IMR-90 (cell line): Measurements from ENCODE around the gene HNRNPL. TPM values are rescaled to one million over a fixed set of nuclear protein-coding genes. Genes with fewer than 3 reads are reported as not detected.

Experiments
- ATAC-seq: fragments of 200-7000 bp; cut with Tn5 transposase; 2 replicates; pipeline ENCODE4 v1.9.1; 2020; ENCODE audit warnings: low read depth, mild to moderate bottlenecking, moderate library complexity
- BruUV-seq: library from RNA; stranded (reverse); fragments of 400-500 nt; replicated peaks from 2 replicates; lab custom pipeline; 2021; lab: Mats Ljungman, UMichigan
- CTCF ChIA-PET: fragments of 300-600 bp; formaldehyde crosslinking; extraction: SDS; loops from one replicate; lab custom pipeline; 2021; ENCODE audit warnings: antibody characterized with exemption; lab: Yijun Ruan, JAX
- POLR2A ChIA-PET: fragments of 300-600 bp; sonication (Branson Sonifier 250); formaldehyde crosslinking; loops from one replicate; lab custom pipeline; 2022; ENCODE audit warnings: antibody characterized with exemption; ENCODE audit not compliant: unreplicated experiment; lab: Charles Lee
- DNase-seq: peaks from one replicate; pipeline ENCODE4 v3.0.0; 2013
- H2AFZ ChIP-seq: replicated peaks from 2 replicates; pipeline ENCODE3; 2013; ENCODE audit warnings: low read length, mild to moderate bottlenecking; ENCODE audit not compliant: poor library complexity
- H2AK5ac ChIP-seq: 2 replicates; pipeline ENCODE4 v1.6.1; 2013; ENCODE audit warnings: low read depth, low read length, inconsistent platforms
- H2AK9ac ChIP-seq: replicated peaks from 2 replicates; pipeline ENCODE3; 2013; ENCODE audit warnings: mild to moderate bottlenecking, low read depth, low read length, moderate library complexity; ENCODE audit not compliant: poor library complexity
- H2BK120ac ChIP-seq: 2 replicates; pipeline ENCODE4 v1.6.1; 2013; ENCODE audit warnings: low read depth, low read length, inconsistent platforms
- H2BK15ac ChIP-seq: 3 replicates; pipeline ENCODE4 v1.6.1; 2013; ENCODE audit warnings: low read depth, low read length, inconsistent platforms
- H2BK20ac ChIP-seq: 2 replicates; pipeline ENCODE4 v1.6.1; 2013; ENCODE audit warnings: low read depth, mild to moderate bottlenecking, inconsistent platforms, low read length, moderate library complexity
- H2BK5ac ChIP-seq: 2 replicates; pipeline ENCODE4 v1.6.1; 2013; ENCODE audit warnings: mild to moderate bottlenecking, low read depth, low read length, inconsistent platforms; ENCODE audit not compliant: poor library complexity, severe bottlenecking
- H3K14ac ChIP-seq: replicated peaks from 2 replicates; pipeline ENCODE4 v1.6.1; 2013; ENCODE audit warnings: low read depth, low read length, inconsistent platforms
- H3K18ac ChIP-seq: 2 replicates; pipeline ENCODE4 v1.6.1; 2013; ENCODE audit warnings: low read depth, low read length, control low read depth
- H3K23ac ChIP-seq: 2 replicates; pipeline ENCODE4 v1.6.1; 2013; ENCODE audit warnings: low read depth, low read length, inconsistent platforms
- H3K27ac ChIP-seq: 2 replicates; pipeline ENCODE4 v1.5.1; 2013; ENCODE audit warnings: mild to moderate bottlenecking, control low read depth, low read length; ENCODE audit not compliant: insufficient read depth
- H3K27me3 ChIP-seq: 2 replicates; pipeline ENCODE4 v1.6.1; 2013; ENCODE audit warnings: low read length; ENCODE audit not compliant: control insufficient read depth, insufficient read depth
- H3K36me3 ChIP-seq: 2 replicates; pipeline ENCODE4 v1.6.1; 2013; ENCODE audit warnings: low read length, mixed read lengths; ENCODE audit not compliant: control insufficient read depth, insufficient read depth
- H3K4ac ChIP-seq: 2 replicates; pipeline ENCODE4 v1.6.1; 2013; ENCODE audit warnings: low read depth, low read length, inconsistent platforms
- H3K4me1 ChIP-seq: 2 replicates; pipeline ENCODE4 v1.6.1; 2013; ENCODE audit warnings: low read length, mixed read lengths; ENCODE audit not compliant: control insufficient read depth, insufficient read depth
- H3K4me2 ChIP-seq: 2 replicates; pipeline ENCODE4 v1.6.1; 2013; ENCODE audit warnings: low read depth, mild to moderate bottlenecking, control low read depth, low read length, moderate library complexity
- H3K4me3 ChIP-seq: 2 replicates; pipeline ENCODE4 v1.5.1; 2013; ENCODE audit warnings: low read depth, mild to moderate bottlenecking, control low read depth, low read length, moderate library complexity; ENCODE audit not compliant: insufficient read depth
- H3K56ac ChIP-seq: 2 replicates; pipeline ENCODE4 v1.6.1; 2013; ENCODE audit warnings: low read length, inconsistent platforms; ENCODE audit not compliant: insufficient read depth; ENCODE audit errors: extremely low read depth
- H3K79me1 ChIP-seq, 2 experiments: 2 replicates each; pipeline ENCODE4 v1.6.1; 2013; ENCODE audit warnings: low read length in 2 of 2, inconsistent platforms in 1 of 2, low read depth in 1 of 2
- H3K9ac ChIP-seq: 2 replicates; pipeline ENCODE4 v1.6.1; 2013; ENCODE audit warnings: low read depth, low read length, control low read depth
- H3K9me1 ChIP-seq: 2 replicates; pipeline ENCODE4 v1.6.1; 2013; ENCODE audit warnings: low read length, inconsistent platforms; ENCODE audit not compliant: insufficient read depth
- H3K9me3 ChIP-seq: 2 replicates; pipeline ENCODE4 v1.6.1; 2013; ENCODE audit warnings: low read length; ENCODE audit not compliant: control insufficient read depth, insufficient read depth
- H4K20me1 ChIP-seq: 2 replicates; pipeline ENCODE4 v1.6.1; 2013; ENCODE audit warnings: low read length, inconsistent platforms; ENCODE audit not compliant: insufficient read depth
- H4K5ac ChIP-seq: 2 replicates; pipeline ENCODE4 v1.6.1; 2013; ENCODE audit warnings: mild to moderate bottlenecking, low read depth, low read length, control low read depth
- H4K8ac ChIP-seq, 2 experiments: 2 replicates each; pipeline ENCODE4 v1.6.1; 2013; ENCODE audit warnings: low read depth in 2 of 2, low read length in 2 of 2, control low read depth in 1 of 2, inconsistent platforms in 1 of 2
- H4K91ac ChIP-seq: 2 replicates; pipeline ENCODE4 v1.6.1; 2013; ENCODE audit warnings: low read depth, low read length, inconsistent platforms; ENCODE audit not compliant: insufficient read depth
- BHLHE40 ChIP-seq: fragments of 150-350 bp; IDR thresholded peaks from 2 replicates; pipeline ENCODE4 v1.6.1; 2016; ENCODE audit warnings: mild to moderate bottlenecking, low read depth, low read length
- CEBPB ChIP-seq: IDR thresholded peaks from 2 replicates; pipeline ENCODE4 v1.6.1; 2012; ENCODE audit warnings: low read depth, low read length, improper control_type of control experiment
- CHD1 ChIP-seq: IDR thresholded peaks from 2 replicates; pipeline ENCODE4 v1.6.1; 2012; ENCODE audit warnings: low read depth, low read length, improper control_type of control experiment
- FOS ChIP-seq: fragments of 150-350 bp; IDR thresholded peaks from 2 replicates; pipeline ENCODE4 v1.6.1; 2016; ENCODE audit warnings: low read depth, low read length
- MAFK ChIP-seq: IDR thresholded peaks from 2 replicates; pipeline ENCODE4 v1.6.1; 2012; ENCODE audit warnings: low read depth, low read length, improper control_type of control experiment
- MAZ ChIP-seq: IDR thresholded peaks from 2 replicates; pipeline ENCODE4 v1.6.1; 2012; ENCODE audit warnings: low read depth, mild to moderate bottlenecking, low read length, improper control_type of control experiment, moderate library complexity, borderline replicate concordance
- MXI1 ChIP-seq: IDR thresholded peaks from 2 replicates; pipeline ENCODE4 v1.6.1; 2012; ENCODE audit warnings: low read depth, mild to moderate bottlenecking, low read length, moderate library complexity, borderline replicate concordance
- POLR2A ChIP-seq: IDR thresholded peaks from 2 replicates; pipeline ENCODE4 v1.6.1; 2012; ENCODE audit warnings: mild to moderate bottlenecking, low read depth, low read length
- RAD21 ChIP-seq: IDR thresholded peaks from 2 replicates; pipeline ENCODE4 v1.6.1; 2012; ENCODE audit warnings: low read length, improper control_type of control experiment
- RCOR1 ChIP-seq: IDR thresholded peaks from 2 replicates; pipeline ENCODE4 v1.6.1; 2012; ENCODE audit warnings: mild to moderate bottlenecking, low read length, improper control_type of control experiment; ENCODE audit not compliant: insufficient replicate concordance
- RFX5 ChIP-seq: IDR thresholded peaks from 2 replicates; pipeline ENCODE4 v1.8.0; 2012; ENCODE audit warnings: low read depth, mild to moderate bottlenecking, low read length, moderate library complexity
- SMC3 ChIP-seq: fragments of 150-350 bp; IDR thresholded peaks from 2 replicates; pipeline ENCODE4 v1.6.1; 2016; ENCODE audit warnings: low read depth, mild to moderate bottlenecking, antibody characterized with exemption, low read length, moderate library complexity
- WGBS, 2 experiments: methylation state at CpG; one replicate each; pipeline versions ENCODE4 v1.1.5 to v1.1.7; 2013; ENCODE audit warnings: missing lambda C conversion rate in 2 of 2; ENCODE audit not compliant: insufficient read length in 1 of 2; ENCODE audit errors: extremely low coverage in 2 of 2; 5-methylcytosine and 5-hydroxymethylcytosine counted together
- dilution Hi-C: fragments of 300-500 bp; cut with HindIII; formaldehyde crosslinking; loops from one replicate; pipeline ENCODE4 v1.14.3; 2018; ENCODE audit warnings: low sequenced_read_pairs; ENCODE audit not compliant: unreplicated experiment
- in situ Hi-C: fragments of 300-500 bp; cut with MboI; formaldehyde crosslinking; loops from 3 replicates; pipeline ENCODE4 v1.14.3; 2019; ENCODE audit warnings: low sequenced_read_pairs, inconsistent platforms, mixed read lengths
- intact Hi-C: fragments of 100-400 bp; cut with micrococcal nuclease; formaldehyde crosslinking; loops from 2 replicates; pipeline ENCODE4 v1.10.0; 2022
- polyA plus RNA-seq, 3 experiments: library from polyadenylated mRNA; depleted of rRNA; stranded (reverse); fragments of >200 nt; gene quantifications; 2 replicates each; pipeline ENCODE4 v1.2.3, GENCODE V29; 2012; ENCODE audit warnings: low replicate concordance in 1 of 3
- total RNA-seq: library from RNA; depleted of rRNA; stranded (reverse); fragments of >200 nt; gene quantifications from 2 replicates; pipeline ENCODE4 v1.2.3, GENCODE V29; 2012
- TF ChIP-seq, protein P1 (sequence below): fragments of 150-350 bp; IDR thresholded peaks from 2 replicates; pipeline ENCODE4 v1.6.1; 2017; ENCODE audit warnings: mild to moderate bottlenecking, antibody characterized with exemption, low read length, low read depth
- TF ChIP-seq, protein P2 (sequence below): conservative IDR thresholded peaks from 2 replicates; pipeline ENCODE4 v1.5.1; 2012; ENCODE audit warnings: mild to moderate bottlenecking, low read depth, low read length, improper control_type of control experiment

Gene HNRNPL
- total and polyA plus RNA-seq, 2 of the 4 experiments (the other 2 are of a cell fraction): 277 to 429 TPM

DNA sequence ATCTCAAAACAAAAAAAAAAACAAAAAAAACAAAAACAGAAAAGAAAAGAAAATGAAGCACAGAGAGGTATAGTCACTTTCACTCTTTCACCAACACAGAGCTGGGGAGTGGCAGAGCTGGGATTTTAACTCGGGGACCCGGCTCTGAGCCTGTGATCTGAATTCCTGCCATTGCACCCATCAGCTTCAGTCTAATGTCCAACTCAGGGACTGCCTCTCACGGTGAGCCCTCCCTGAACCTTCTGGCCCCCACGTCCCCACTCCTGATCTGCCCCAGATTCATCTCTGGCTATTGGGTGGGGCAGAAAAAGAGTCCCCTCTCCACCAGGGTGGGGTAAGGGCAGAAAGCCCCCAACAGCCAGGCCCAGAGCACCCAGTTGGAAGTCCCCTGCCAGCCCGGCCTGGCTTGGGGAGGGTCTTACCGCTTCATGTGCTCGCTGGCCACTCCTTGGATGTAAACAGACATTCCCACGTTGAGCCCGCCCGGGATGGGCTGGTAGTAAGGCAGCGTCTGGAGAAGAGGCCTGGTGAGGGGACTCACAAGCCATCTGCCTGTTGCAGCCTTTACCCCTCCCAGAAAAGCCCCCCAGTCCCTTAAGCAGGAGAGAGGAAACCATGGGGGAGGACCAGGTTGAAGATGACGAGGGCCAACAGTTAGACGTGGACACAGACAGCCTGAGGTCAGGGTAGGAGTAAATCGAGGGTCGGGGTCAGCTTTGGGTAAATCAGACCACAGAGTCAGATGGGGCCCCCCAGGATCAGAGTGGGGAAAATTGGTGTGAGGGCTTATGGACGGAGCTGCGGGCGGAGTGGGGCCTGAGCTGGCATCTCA lies 37.6 kb downstream of the HNRNPL start:
- Histone ChIP-seq H2BK20ac (no peak overlapping the region), H2BK120ac (no peak overlapping the region), H3K14ac (no peak overlapping the region), H4K5ac (no peak overlapping the region), H2BK15ac (no peak overlapping the region), H3K9me3 (no peaks in the 10 kb centered on the region), H4K91ac (no peak overlapping the region), H4K8ac (no peak overlapping the region), H3K27me3 (no peaks in the 10 kb centered on the region), H3K4me1 (no peaks in the 10 kb centered on the region), H3K4ac (no peak overlapping the region), H3K56ac (no peak overlapping the region), H3K9ac (no peak overlapping the region), H2AK9ac (peak overlapping the region; percentile 72), H2BK5ac (no peak overlapping the region), H3K23ac (no peak overlapping the region), H3K4me3 (no peak overlapping the region), H3K36me3 (peaks cover 22% of the 10 kb centered on the region), H2AK5ac (no peak overlapping the region), H3K27ac (no peak overlapping the region), H3K18ac (no peak overlapping the region), H2AFZ (peak overlapping the region; percentile 21), H3K9me1 (0 out of 2 replicates have a peak, but pooled peaks cover 3% of the 10 kb centered on the region), H4K20me1 (no peaks in the 10 kb centered on the region), H3K4me2 (no peak overlapping the region), H3K79me1 (no peaks in the 10 kb centered on the region)
- no peak for DNase-seq
- ChIA-PET CTCF (no interaction called here), POLR2A (no interaction called here)
- intact Hi-C loops (no loop called here), dilution Hi-C loops (no loop called here), in situ Hi-C loops (no loop called here)
- no peak for ATAC-seq
- no TSS peak for BruUV-seq
- 76% methylated on average over 6 of the region's 18 CpGs; no CpG with 5 or more reads in 1 of the 2 experiments for WGBS, 2 experiments
- TF ChIP-seq MAFK: no peak
- TF ChIP-seq SMC3: no peak
- TF ChIP-seq RAD21: no peak
- TF ChIP-seq, protein P1, sequence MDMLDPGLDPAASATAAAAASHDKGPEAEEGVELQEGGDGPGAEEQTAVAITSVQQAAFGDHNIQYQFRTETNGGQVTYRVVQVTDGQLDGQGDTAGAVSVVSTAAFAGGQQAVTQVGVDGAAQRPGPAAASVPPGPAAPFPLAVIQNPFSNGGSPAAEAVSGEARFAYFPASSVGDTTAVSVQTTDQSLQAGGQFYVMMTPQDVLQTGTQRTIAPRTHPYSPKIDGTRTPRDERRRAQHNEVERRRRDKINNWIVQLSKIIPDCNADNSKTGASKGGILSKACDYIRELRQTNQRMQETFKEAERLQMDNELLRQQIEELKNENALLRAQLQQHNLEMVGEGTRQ: no peak
- TF ChIP-seq RFX5: no peak
- no peak for TF ChIP-seq CEBPB
- no peak for TF ChIP-seq BHLHE40
- TF ChIP-seq MAZ: no peak
- no peak for TF ChIP-seq POLR2A
- TF ChIP-seq, protein P2, sequence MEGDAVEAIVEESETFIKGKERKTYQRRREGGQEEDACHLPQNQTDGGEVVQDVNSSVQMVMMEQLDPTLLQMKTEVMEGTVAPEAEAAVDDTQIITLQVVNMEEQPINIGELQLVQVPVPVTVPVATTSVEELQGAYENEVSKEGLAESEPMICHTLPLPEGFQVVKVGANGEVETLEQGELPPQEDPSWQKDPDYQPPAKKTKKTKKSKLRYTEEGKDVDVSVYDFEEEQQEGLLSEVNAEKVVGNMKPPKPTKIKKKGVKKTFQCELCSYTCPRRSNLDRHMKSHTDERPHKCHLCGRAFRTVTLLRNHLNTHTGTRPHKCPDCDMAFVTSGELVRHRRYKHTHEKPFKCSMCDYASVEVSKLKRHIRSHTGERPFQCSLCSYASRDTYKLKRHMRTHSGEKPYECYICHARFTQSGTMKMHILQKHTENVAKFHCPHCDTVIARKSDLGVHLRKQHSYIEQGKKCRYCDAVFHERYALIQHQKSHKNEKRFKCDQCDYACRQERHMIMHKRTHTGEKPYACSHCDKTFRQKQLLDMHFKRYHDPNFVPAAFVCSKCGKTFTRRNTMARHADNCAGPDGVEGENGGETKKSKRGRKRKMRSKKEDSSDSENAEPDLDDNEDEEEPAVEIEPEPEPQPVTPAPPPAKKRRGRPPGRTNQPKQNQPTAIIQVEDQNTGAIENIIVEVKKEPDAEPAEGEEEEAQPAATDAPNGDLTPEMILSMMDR: no peak
- TF ChIP-seq FOS: no peak
- TF ChIP-seq RCOR1: no peak
- TF ChIP-seq CHD1: no peak
- TF ChIP-seq MXI1: no peak
